BJ (cell line): ENCODE measurements around the gene SLC36A3. TPM values are rescaled to one million over a fixed set of nuclear protein-coding genes. Genes with fewer than 3 reads are reported as not detected.
"Not testable (repeated sequence)": the region's sequence is repeated elsewhere in the genome, so short reads cannot be mapped to it uniquely, and the experiment has no call there.

Experiments
- CTCF ChIA-PET: fragments of 350-600 bp; formaldehyde crosslinking; extraction: SDS; loops from one replicate; lab custom pipeline; 2021; ENCODE audit warnings: antibody characterized with exemption, inconsistent platforms; lab: Yijun Ruan, JAX
- POLR2A ChIA-PET: fragments of 300-600 bp; sonication (Branson Sonifier 250); formaldehyde crosslinking; extraction: SDS; loops from one replicate; lab custom pipeline; 2021; ENCODE audit warnings: antibody characterized with exemption; lab: Charles Lee
- DNase-seq: peaks from one replicate; pipeline ENCODE4 v3.0.0-alpha.2; 2011; ENCODE audit warnings: low read depth
- H3K27me3 ChIP-seq: 2 replicates; pipeline ENCODE4 v1.6.0; 2011; ENCODE audit warnings: low read length; ENCODE audit not compliant: control insufficient read depth, insufficient read depth
- H3K36me3 ChIP-seq: 2 replicates; pipeline ENCODE4 v1.5.1; 2011; ENCODE audit warnings: low read length; ENCODE audit not compliant: control insufficient read depth, insufficient read depth
- H3K4me3 ChIP-seq: 2 replicates; pipeline ENCODE4 v1.5.1; 2011; ENCODE audit warnings: low read depth, mild to moderate bottlenecking, control low read depth, low read length
- CTCF ChIP-seq: IDR thresholded peaks from 2 replicates; pipeline ENCODE4 v1.5.1; 2011; ENCODE audit warnings: low read depth, mild to moderate bottlenecking, control low read depth, inconsistent platforms, low read length, moderate library complexity; ENCODE audit not compliant: insufficient read depth
- polyA plus RNA-seq: library from polyadenylated mRNA; depleted of rRNA; stranded (reverse); fragments of >200 nt; gene quantifications from 2 replicates; pipeline ENCODE4 v1.2.3, GENCODE V29; 2011

SLC36A3 gene
- polyA plus RNA-seq, 1 experiment, result not detected

- H3K36me3 ChIP-seq, result no peaks in the 10 kb centered on the region
- POLR2A ChIA-PET, result no interaction called here
- CTCF ChIA-PET, result no interaction called here
- TF ChIP-seq CTCF, result no peak
- no peak overlapping the region for H3K4me3 ChIP-seq
- H3K27me3 ChIP-seq, result peaks cover 3% of the 10 kb centered on the region; the same call in 1 of the 2 replicates
- DNase-seq, result no peak
These were observed 57.8 kb downstream of the SLC36A3 start for GRCh38 chr5:151245680-151246219.

- POLR2A ChIA-PET, result no interaction called here
- peaks cover 3% of the 10 kb centered on the region; the same call in 1 of the 2 replicates for H3K27me3 ChIP-seq
- TF ChIP-seq CTCF, result no peak
- no peak overlapping the region for H3K4me3 ChIP-seq
- no peaks in the 10 kb centered on the region for H3K36me3 ChIP-seq
- DNase-seq, result no peak
- CTCF ChIA-PET, result no interaction called here
These were observed 59.4 kb downstream of the SLC36A3 start for GRCh38 chr5:151244206-151244605.

- POLR2A ChIA-PET, result no interaction called here
- Histone ChIP-seq H3K27me3 (peaks cover 3% of the 10 kb centered on the region), H3K4me3 (no peak overlapping the region), H3K36me3 (no peaks in the 10 kb centered on the region)
- TF ChIP-seq CTCF, result no peak
- DNase-seq, result no peak
- CTCF ChIA-PET, result no interaction called here
These were observed 60.0 kb downstream of the SLC36A3 start for GRCh38 chr5:151243564-151243963.

- DNase-seq, result no peak
- POLR2A ChIA-PET, result no interaction called here
- Histone ChIP-seq H3K36me3 (no peaks in the 10 kb centered on the region), H3K4me3 (no peak overlapping the region), H3K27me3 (peaks cover 7% of the 10 kb centered on the region)
- CTCF ChIA-PET, result interaction anchor here (0.6 kb wide), 1 partner anchor 9 kb away, joined by 3 read pairs; the partner anchor contains the start of gene GM2A
- TF ChIP-seq CTCF, result no peak
These were observed 60.4 kb downstream of the SLC36A3 start for GRCh38 chr5:151243127-151243526.

- CTCF ChIA-PET, result interaction anchor here (0.7 to 2.9 kb wide), 8 partner anchors 9 to 239 kb away, joined by 3 to 24 read pairs (median 3); partner anchors contain the start of gene GM2A
- Histone ChIP-seq H3K36me3 (no peaks in the 10 kb centered on the region), H3K27me3 (peaks cover 7% of the 10 kb centered on the region), H3K4me3 (no peak overlapping the region)
- POLR2A ChIA-PET, result no interaction called here
- no peak for TF ChIP-seq CTCF
- DNase-seq, result no peak
These were observed 62.5 kb downstream of the SLC36A3 start for GRCh38 chr5:151240924-151241635.

GRCh38 chr5:151240268-151240835, 63.2 kb downstream of the SLC36A3 start:
- POLR2A ChIA-PET, H3K4me3 ChIP-seq, DNase-seq, H3K27me3 ChIP-seq, H3K36me3 ChIP-seq: not testable (repeated sequence)
- CTCF ChIA-PET, result interaction anchor here (0.8 to 2.9 kb wide), 4 partner anchors 12 to 114 kb away, joined by 3 to 24 read pairs (median 11); partner anchors contain the start of gene GM2A
